Upper lobe of left lung (tissue), 6 donors: Measurements from ENCODE around the gene CUL7. TPM values are rescaled to one million over a fixed set of nuclear protein-coding genes. Genes with fewer than 3 reads are reported as not detected.
A peak's percentile ranks its signal among the peaks of the same experiment; 100 is the strongest.

Source experiments
- ATAC-seq, 2 donors: fragments of 200-7000 bp; cut with Tn5 transposase; one replicate each; pipeline ENCODE4 v1.9.1; 2022; ENCODE audit warnings: mild to moderate bottlenecking in 2 of 2, moderate library complexity in 2 of 2; ENCODE audit not compliant: low FRiP score in 2 of 2
- DNase-seq, 2 donors: peaks; one replicate each; pipeline ENCODE4 v3.0.0-alpha.2; 2019 to 2020
- H3K27ac ChIP-seq, 4 donors: fragments of 200-600 bp; sonication (generic); one replicate each; pipeline ENCODE4 v1.5.1; 2016 to 2019
- H3K27me3 ChIP-seq, 4 donors: fragments of 200-600 bp; sonication (generic); one replicate each; pipeline ENCODE4 v1.5.1; 2017 to 2019
- H3K36me3 ChIP-seq, 4 donors: fragments of 200-600 bp; sonication (generic); one replicate each; pipeline ENCODE4 v1.5.1; 2016 to 2019
- H3K4me1 ChIP-seq, 4 donors: fragments of 200-600 bp; sonication (generic); one replicate each; pipeline ENCODE4 v1.5.1; 2018 to 2019
- H3K4me3 ChIP-seq, 4 donors: fragments of 200-600 bp; sonication (generic); one replicate each; pipeline ENCODE4 v1.5.1; 2017 to 2019; ENCODE audit warnings: mild to moderate bottlenecking in 2 of 4, moderate library complexity in 1 of 4
- H3K9me3 ChIP-seq, 4 donors: fragments of 200-600 bp; sonication (generic); one replicate each; pipeline ENCODE4 v1.5.1; 2018 to 2019
- EP300 ChIP-seq, 4 donors: sonication (generic); formaldehyde crosslinking; IDR thresholded peaks; one replicate each; pipeline ENCODE4 v1.5.1; 2017; ENCODE audit warnings: antibody characterized with exemption in 4 of 4, control low read depth in 2 of 4
- POLR2A ChIP-seq, 4 donors: fragments of 450-650 bp; IDR thresholded peaks; one replicate each; pipeline ENCODE4 v1.5.1; 2016 to 2017; ENCODE audit warnings: antibody characterized with exemption in 4 of 4, mild to moderate bottlenecking in 2 of 4
- POLR2AphosphoS5 ChIP-seq, 2 donors: sonication (generic); formaldehyde crosslinking; IDR thresholded peaks; one replicate each; pipeline ENCODE4 v1.5.1; 2017; ENCODE audit warnings: antibody characterized with exemption in 2 of 2
- WGBS, 2 donors: methylation state at CpG; one replicate each; pipeline ENCODE4 v1.1.5; 2017 to 2018; 5-methylcytosine and 5-hydroxymethylcytosine counted together
- total RNA-seq, 6 donors: library from RNA; depleted of rRNA in 4 of 6; stranded (reverse); fragments of >200 nt in 4 of 6; gene quantifications; one replicate each; pipeline versions ENCODE4 v1.1.0 to v1.2.1, GENCODE V29; 2016 to 2021
- TF ChIP-seq, protein P1 (sequence below), 6 experiments: fragments of 450-650 bp in 4 of 6; fragments of 200-600 bp in 2 of 6; sonication (generic) in 2 of 6; IDR thresholded peaks; one replicate each; pipeline ENCODE4 v1.5.1; 2016 to 2019; ENCODE audit warnings: antibody characterized with exemption in 6 of 6
- donor health status: DM: no; HTN: no; CAD: no; lungs with moderate emphysema.
- donor health status: DM: no; HTN: yes; CAD: no; lungs with severe emphysema.

The CUL7 gene
- total RNA-seq, 6 donors from 2014 or later, result 16.0 to 35.6 (median 20.4) TPM

DNA sequence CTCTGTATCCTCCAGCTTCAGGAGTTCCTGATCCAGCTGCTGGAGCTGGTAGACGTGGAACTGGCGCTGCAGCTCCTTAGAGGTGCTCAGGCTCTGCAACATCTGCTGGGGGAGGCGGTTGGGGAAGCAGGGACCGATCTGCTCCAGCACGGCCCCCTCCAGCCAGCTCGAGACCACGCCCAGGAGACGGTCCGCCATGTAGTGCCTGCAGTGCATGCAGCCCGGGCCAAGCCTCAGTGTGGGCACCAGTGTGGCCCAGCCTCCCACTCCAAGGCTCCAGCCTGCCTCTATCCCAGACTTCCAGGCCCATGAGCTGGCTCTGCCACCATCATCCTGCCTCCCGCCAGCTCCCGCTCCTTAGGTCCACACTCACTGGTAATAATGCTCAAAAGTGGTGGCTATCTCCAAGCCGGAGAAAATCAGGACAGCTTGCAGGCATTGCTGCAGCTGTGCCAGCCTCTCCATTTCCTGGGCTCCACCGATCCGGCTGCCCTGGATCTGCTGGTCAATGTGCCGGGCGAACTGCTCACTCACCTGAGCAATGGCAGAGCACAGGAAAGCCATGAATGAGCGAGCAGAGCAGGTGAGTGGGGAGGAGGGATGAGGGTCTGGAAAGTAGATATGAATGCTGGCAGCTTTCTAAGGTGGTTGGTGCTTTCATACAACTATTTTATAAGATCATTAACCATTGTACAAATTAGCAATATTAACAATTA is 13.0 kb downstream of the CUL7 start:
- Histone ChIP-seq H3K4me1 (no peaks in the 10 kb centered on the region), H3K36me3 (peaks cover 15 to 88% (median 65%) of the 10 kb centered on the region in 4 donors), H3K4me3 (no peak overlapping the region), H3K27me3 (no peaks in the 10 kb centered on the region), H3K27ac (no peak overlapping the region), H3K9me3 (no peaks in the 10 kb centered on the region)
- DNase-seq (no peak), ATAC-seq (no peak)
- 93% methylated on average over 15 to 18 of the region's 18 CpGs for WGBS, 2 donors
- no peak for TF ChIP-seq POLR2AphosphoS5 (IDR thresholded peaks at IDR 0.05)
- TF ChIP-seq, protein P1, sequence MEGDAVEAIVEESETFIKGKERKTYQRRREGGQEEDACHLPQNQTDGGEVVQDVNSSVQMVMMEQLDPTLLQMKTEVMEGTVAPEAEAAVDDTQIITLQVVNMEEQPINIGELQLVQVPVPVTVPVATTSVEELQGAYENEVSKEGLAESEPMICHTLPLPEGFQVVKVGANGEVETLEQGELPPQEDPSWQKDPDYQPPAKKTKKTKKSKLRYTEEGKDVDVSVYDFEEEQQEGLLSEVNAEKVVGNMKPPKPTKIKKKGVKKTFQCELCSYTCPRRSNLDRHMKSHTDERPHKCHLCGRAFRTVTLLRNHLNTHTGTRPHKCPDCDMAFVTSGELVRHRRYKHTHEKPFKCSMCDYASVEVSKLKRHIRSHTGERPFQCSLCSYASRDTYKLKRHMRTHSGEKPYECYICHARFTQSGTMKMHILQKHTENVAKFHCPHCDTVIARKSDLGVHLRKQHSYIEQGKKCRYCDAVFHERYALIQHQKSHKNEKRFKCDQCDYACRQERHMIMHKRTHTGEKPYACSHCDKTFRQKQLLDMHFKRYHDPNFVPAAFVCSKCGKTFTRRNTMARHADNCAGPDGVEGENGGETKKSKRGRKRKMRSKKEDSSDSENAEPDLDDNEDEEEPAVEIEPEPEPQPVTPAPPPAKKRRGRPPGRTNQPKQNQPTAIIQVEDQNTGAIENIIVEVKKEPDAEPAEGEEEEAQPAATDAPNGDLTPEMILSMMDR (IDR thresholded peaks at IDR 0.05), result no peak
- no peak for TF ChIP-seq EP300 (IDR thresholded peaks at IDR 0.05)
- TF ChIP-seq POLR2A (IDR thresholded peaks at IDR 0.05), result no peak

DNA sequence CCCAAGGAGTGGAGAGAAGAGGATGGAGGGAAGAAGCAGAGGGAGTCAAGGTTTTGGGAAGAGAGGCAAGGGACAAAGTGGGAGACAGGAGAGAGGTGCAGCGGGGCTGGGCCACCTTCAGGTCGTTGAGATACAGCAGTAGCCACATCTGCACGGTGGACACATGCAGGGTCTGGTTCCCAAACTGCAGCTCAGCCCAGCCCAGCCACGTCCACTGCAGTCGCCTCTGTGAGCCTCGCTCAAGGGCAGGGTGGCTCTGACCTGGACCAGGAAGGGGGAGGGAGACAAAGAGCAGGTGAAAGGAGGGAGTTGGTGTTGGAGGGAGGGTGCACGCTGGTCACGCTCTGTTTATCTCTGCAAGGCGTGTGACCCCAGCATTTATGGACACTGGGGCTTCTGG is 14.9 kb downstream of the CUL7 start:
- H3K4me3 ChIP-seq, result no peak overlapping the region
- TF ChIP-seq EP300 (IDR thresholded peaks at IDR 0.05) (no peak), POLR2AphosphoS5 (IDR thresholded peaks at IDR 0.05) (no peak), POLR2A (IDR thresholded peaks at IDR 0.05) (no peak)
- TF ChIP-seq, protein P1 (IDR thresholded peaks at IDR 0.05), result no peak
- H3K9me3 ChIP-seq, result no peaks in the 10 kb centered on the region
- H3K27ac ChIP-seq, result no peak overlapping the region
- H3K4me1 ChIP-seq, result no peaks in the 10 kb centered on the region
- peaks cover 15 to 89% (median 60%) of the 10 kb centered on the region in 4 donors for H3K36me3 ChIP-seq
- no peaks in the 10 kb centered on the region for H3K27me3 ChIP-seq
- no peak for ATAC-seq
- WGBS, 2 donors, result 84 to 96% methylated on average over 9 of the region's 9 CpGs
- no peak for DNase-seq

DNA sequence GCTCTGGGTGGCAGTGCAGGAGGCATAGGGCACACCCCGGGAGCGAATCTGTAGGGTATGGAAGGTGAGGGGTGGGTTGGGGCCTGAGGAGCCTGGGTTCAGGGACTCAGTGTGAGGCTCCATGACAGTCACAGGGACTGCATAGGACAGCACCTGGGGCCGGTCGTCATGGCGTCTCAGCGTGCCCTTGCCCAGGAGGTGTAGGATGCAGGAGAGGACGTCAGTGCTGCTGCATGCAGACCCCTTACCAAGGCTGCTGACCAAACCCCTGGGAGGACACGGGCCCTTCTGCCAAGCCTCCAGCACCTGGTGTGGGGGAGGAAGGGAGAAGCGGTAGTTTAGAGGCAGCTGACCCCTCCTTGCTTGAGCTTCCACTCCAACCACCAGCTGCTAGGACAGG is 15.9 kb downstream of the CUL7 start:
- TF ChIP-seq POLR2AphosphoS5 (IDR thresholded peaks at IDR 0.05) (no peak), EP300 (IDR thresholded peaks at IDR 0.05) (no peak)
- ATAC-seq (peak in 1 of 2 donors; percentile 50), DNase-seq (no peak)
- no peak overlapping the region for H3K27ac ChIP-seq
- H3K27me3 ChIP-seq, result no peaks in the 10 kb centered on the region
- no peaks in the 10 kb centered on the region for H3K9me3 ChIP-seq
- no peaks in the 10 kb centered on the region for H3K4me1 ChIP-seq
- no peak overlapping the region for H3K4me3 ChIP-seq
- 88 to 95% methylated on average over 8 to 9 of the region's 9 CpGs for WGBS, 2 donors
- peaks cover 12 to 87% (median 53%) of the 10 kb centered on the region in 4 donors for H3K36me3 ChIP-seq

DNA sequence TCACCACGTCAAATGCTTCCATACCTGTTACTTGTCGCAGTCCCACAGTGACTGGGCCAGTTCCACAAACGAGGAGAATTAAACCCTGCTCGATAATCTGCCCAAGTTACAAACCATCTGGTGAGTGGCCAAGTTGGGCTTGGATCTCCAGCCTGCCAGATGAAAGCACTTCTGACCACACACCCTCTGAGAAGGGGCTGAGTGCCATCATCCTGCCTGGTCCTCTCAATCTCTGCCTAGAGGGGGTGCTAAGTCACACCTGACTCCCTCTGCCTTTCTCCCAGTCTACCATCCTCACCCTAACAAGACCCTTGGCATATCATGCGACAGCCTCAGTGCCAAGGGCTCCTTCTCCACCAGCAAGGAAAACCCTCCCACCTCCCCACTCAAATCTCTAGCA is 16.5 kb downstream of the CUL7 start:
- Histone ChIP-seq H3K4me3 (no peak overlapping the region), H3K9me3 (no peaks in the 10 kb centered on the region), H3K4me1 (no peaks in the 10 kb centered on the region), H3K27ac (no peak overlapping the region), H3K36me3 (peaks cover 12 to 88% (median 50%) of the 10 kb centered on the region in 4 donors), H3K27me3 (no peaks in the 10 kb centered on the region)
- no peak for DNase-seq
- WGBS, 2 donors, result 88 to 92% methylated on average over 5 of the region's 5 CpGs
- no peak for TF ChIP-seq EP300 (IDR thresholded peaks at IDR 0.05)
- no peak for TF ChIP-seq POLR2AphosphoS5 (IDR thresholded peaks at IDR 0.05)
- TF ChIP-seq, protein P1 (IDR thresholded peaks at IDR 0.05), result no peak
- no peak for TF ChIP-seq POLR2A (IDR thresholded peaks at IDR 0.05)
- no peak for ATAC-seq

DNA sequence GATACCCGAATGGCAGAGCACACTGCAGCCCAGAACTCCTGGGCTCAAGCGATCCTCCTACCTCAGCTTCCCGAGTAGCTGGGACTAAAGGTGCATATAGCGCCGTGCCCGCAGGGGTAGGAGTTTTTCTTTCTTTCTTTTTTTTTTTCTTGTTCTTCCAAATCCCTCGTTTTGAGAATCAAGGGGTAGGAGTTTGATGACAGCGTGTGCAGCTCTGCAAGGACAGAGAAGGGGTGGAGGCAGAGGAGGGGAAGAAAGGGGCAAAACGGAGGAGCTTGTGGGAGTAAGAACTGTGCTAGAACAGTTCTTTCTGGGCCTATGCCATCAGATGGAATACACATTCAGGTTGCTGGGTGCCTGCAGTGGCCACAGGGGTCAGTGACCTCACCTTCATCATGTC is 16.9 kb downstream of the CUL7 start:
- no peak for DNase-seq
- Histone ChIP-seq H3K27ac (no peak overlapping the region), H3K4me3 (no peak overlapping the region), H3K4me1 (no peaks in the 10 kb centered on the region), H3K27me3 (no peaks in the 10 kb centered on the region), H3K9me3 (no peaks in the 10 kb centered on the region), H3K36me3 (peaks cover 12 to 92% (median 49%) of the 10 kb centered on the region in 4 donors)
- 94 to 95% methylated on average over 9 of the region's 9 CpGs for WGBS, 2 donors
- ATAC-seq, result no peak
- no peak for TF ChIP-seq EP300 (IDR thresholded peaks at IDR 0.05)
- no peak for TF ChIP-seq POLR2AphosphoS5 (IDR thresholded peaks at IDR 0.05)
- TF ChIP-seq POLR2A (IDR thresholded peaks at IDR 0.05), result no peak
- TF ChIP-seq, protein P1 (IDR thresholded peaks at IDR 0.05), result no peak
